ENCODE results near the gene ENOX2.

ENOX2 gene

GRCh38 chrX:130885508-130885907, 17.5 kb downstream of the ENOX2 start:
- Histone ChIP-seq H3K36me3 (ENCODE audit: control insufficient read depth, insufficient read depth, low read length) (no peaks in the 10 kb centered on the region), H3K27ac (ENCODE audit: insufficient read depth, low read depth, low read length, poor library complexity, severe bottlenecking) (no peak overlapping the region), H3K4me3 (ENCODE audit: insufficient read depth, low read depth, low read length) (no peak overlapping the region), H3K27me3 (ENCODE audit: control insufficient read depth, insufficient read depth, low read length, poor library complexity, severe bottlenecking) (no peaks in the 10 kb centered on the region), H3K4me1 (ENCODE audit: control insufficient read depth, insufficient read depth, low read length) (no peaks in the 10 kb centered on the region), H3K9me3 (ENCODE audit: control insufficient read depth, low read length) (no peaks in the 10 kb centered on the region)
- 89 to 92% methylated on average over 1 to 2 of the region's 2 CpGs for WGBS, 2 experiments

DNA sequence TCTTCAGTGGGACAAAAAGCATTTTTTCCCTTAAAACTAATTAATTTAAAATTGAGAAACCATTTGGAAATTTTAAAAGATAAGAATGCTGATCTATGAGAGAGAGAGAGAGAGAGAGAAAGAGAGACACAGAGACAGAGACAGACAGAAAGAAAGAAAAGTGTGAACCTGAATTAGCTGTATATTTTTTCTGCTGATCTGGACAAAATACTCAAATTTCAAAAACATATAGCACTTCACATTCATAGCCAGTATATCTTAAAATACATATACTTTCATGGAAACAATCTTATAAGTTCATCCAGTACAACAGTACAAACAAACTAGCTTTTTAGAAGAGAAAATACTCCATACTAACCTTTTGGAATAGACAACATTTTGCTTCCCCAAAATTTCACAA, 18.4 kb downstream of the ENOX2 start:
- H3K27me3 ChIP-seq (ENCODE audit: control insufficient read depth, insufficient read depth, low read length, poor library complexity, severe bottlenecking) = no peaks in the 10 kb centered on the region
- H3K4me1 ChIP-seq (ENCODE audit: control insufficient read depth, insufficient read depth, low read length) = no peaks in the 10 kb centered on the region
- H3K27ac ChIP-seq (ENCODE audit: insufficient read depth, low read depth, low read length, poor library complexity, severe bottlenecking) = no peak overlapping the region
- no peak overlapping the region for H3K4me3 ChIP-seq (ENCODE audit: insufficient read depth, low read depth, low read length)
- no peaks in the 10 kb centered on the region for H3K36me3 ChIP-seq (ENCODE audit: control insufficient read depth, insufficient read depth, low read length)
- H3K9me3 ChIP-seq (ENCODE audit: control insufficient read depth, low read length) = no peaks in the 10 kb centered on the region

GRCh38 chrX:130879869-130880268, 23.1 kb downstream of the ENOX2 start:
- no peaks in the 10 kb centered on the region for H3K36me3 ChIP-seq (ENCODE audit: control insufficient read depth, insufficient read depth, low read length)
- no peaks in the 10 kb centered on the region for H3K9me3 ChIP-seq (ENCODE audit: control insufficient read depth, low read length)
- WGBS, 2 experiments = 17 to 21% methylated on average over 2 of the region's 2 CpGs
- H3K27me3 ChIP-seq (ENCODE audit: control insufficient read depth, insufficient read depth, low read length, poor library complexity, severe bottlenecking) = no peaks in the 10 kb centered on the region
- no peak overlapping the region for H3K27ac ChIP-seq (ENCODE audit: insufficient read depth, low read depth, low read length, poor library complexity, severe bottlenecking)
- H3K4me3 ChIP-seq (ENCODE audit: insufficient read depth, low read depth, low read length) = no peak overlapping the region
- no peaks in the 10 kb centered on the region for H3K4me1 ChIP-seq (ENCODE audit: control insufficient read depth, insufficient read depth, low read length)

GRCh38 chrX:130878350-130879341, 24.4 kb downstream of the ENOX2 start:
- Histone ChIP-seq H3K4me3 (ENCODE audit: insufficient read depth, low read depth, low read length) (no peak overlapping the region), H3K36me3 (ENCODE audit: control insufficient read depth, insufficient read depth, low read length) (no peaks in the 10 kb centered on the region), H3K27me3 (ENCODE audit: control insufficient read depth, insufficient read depth, low read length, poor library complexity, severe bottlenecking) (no peaks in the 10 kb centered on the region), H3K4me1 (ENCODE audit: control insufficient read depth, insufficient read depth, low read length) (no peaks in the 10 kb centered on the region), H3K27ac (ENCODE audit: insufficient read depth, low read depth, low read length, poor library complexity, severe bottlenecking) (no peak overlapping the region), H3K9me3 (ENCODE audit: control insufficient read depth, low read length) (no peaks in the 10 kb centered on the region)
- 91 to 95% methylated on average over 4 to 6 of the region's 7 CpGs for WGBS, 2 experiments

DNA sequence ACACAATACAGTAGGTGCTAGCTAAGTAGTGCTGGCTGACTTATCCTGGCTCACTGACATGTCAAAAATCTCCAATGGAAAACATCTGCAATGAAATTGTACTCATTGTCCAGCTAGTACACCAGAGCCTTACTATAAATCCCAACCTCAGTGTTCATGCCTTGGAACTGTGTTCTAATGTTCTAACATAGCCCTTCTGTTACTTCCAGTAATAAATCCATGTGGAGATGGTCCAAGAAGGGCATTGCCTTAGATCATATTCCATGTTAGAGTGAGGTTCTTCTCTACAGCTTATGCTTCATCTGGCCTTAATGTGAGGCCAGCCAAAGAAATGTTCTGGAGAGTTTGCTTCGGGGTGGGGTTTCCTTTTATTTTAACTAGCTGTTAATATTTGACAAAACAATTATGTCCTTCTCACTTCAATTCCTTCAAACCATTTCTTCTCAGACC, 25.1 kb downstream of the ENOX2 start:
- Histone ChIP-seq H3K4me1 (ENCODE audit: control insufficient read depth, insufficient read depth, low read length) (no peaks in the 10 kb centered on the region), H3K27me3 (ENCODE audit: control insufficient read depth, insufficient read depth, low read length, poor library complexity, severe bottlenecking) (no peaks in the 10 kb centered on the region), H3K9me3 (ENCODE audit: control insufficient read depth, low read length) (no peaks in the 10 kb centered on the region), H3K27ac (ENCODE audit: insufficient read depth, low read depth, low read length, poor library complexity, severe bottlenecking) (no peak overlapping the region), H3K4me3 (ENCODE audit: insufficient read depth, low read depth, low read length) (no peak overlapping the region), H3K36me3 (ENCODE audit: control insufficient read depth, insufficient read depth, low read length) (no peaks in the 10 kb centered on the region)
- whole genome bisulfite sequencing, 2 experiments = no CpG with 5 or more reads among the region's 1 CpG

DNA sequence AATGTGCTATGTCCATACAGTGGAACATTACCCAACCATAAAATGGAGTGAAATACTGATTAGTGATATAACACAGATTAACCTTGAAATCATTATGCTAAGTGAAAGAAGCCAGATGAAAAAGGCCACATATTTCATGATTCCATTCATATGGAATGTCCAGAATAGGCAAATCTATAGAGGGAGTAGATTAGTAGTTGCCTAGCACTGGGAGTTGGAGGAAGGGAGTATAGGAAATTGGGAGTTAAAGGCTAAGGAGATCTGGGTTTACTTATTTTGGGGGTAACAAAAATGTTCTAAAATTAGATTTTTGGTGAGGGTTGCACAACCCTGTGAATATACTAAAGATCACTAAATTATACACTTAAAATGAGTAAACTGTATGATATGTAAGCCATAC, 26.8 kb downstream of the ENOX2 start:
- no peaks in the 10 kb centered on the region for H3K4me1 ChIP-seq (ENCODE audit: control insufficient read depth, insufficient read depth, low read length)
- H3K27me3 ChIP-seq (ENCODE audit: control insufficient read depth, insufficient read depth, low read length, poor library complexity, severe bottlenecking) = no peaks in the 10 kb centered on the region
- H3K36me3 ChIP-seq (ENCODE audit: control insufficient read depth, insufficient read depth, low read length) = no peaks in the 10 kb centered on the region
- H3K27ac ChIP-seq (ENCODE audit: insufficient read depth, low read depth, low read length, poor library complexity, severe bottlenecking) = no peak overlapping the region
- H3K9me3 ChIP-seq (ENCODE audit: control insufficient read depth, low read length) = no peaks in the 10 kb centered on the region
- no peak overlapping the region for H3K4me3 ChIP-seq (ENCODE audit: insufficient read depth, low read depth, low read length)

GRCh38 chrX:130874751-130875150, 28.3 kb downstream of the ENOX2 start:
- H3K4me1 ChIP-seq (ENCODE audit: control insufficient read depth, insufficient read depth, low read length) = no peaks in the 10 kb centered on the region
- no peaks in the 10 kb centered on the region for H3K36me3 ChIP-seq (ENCODE audit: control insufficient read depth, insufficient read depth, low read length)
- H3K4me3 ChIP-seq (ENCODE audit: insufficient read depth, low read depth, low read length) = no peak overlapping the region
- no peak overlapping the region for H3K27ac ChIP-seq (ENCODE audit: insufficient read depth, low read depth, low read length, poor library complexity, severe bottlenecking)
- 92% methylated on average over 2 of the region's 2 CpGs for WGBS, 2 experiments
- H3K27me3 ChIP-seq (ENCODE audit: control insufficient read depth, insufficient read depth, low read length, poor library complexity, severe bottlenecking) = no peaks in the 10 kb centered on the region
- H3K9me3 ChIP-seq (ENCODE audit: control insufficient read depth, low read length) = no peaks in the 10 kb centered on the region

DNA sequence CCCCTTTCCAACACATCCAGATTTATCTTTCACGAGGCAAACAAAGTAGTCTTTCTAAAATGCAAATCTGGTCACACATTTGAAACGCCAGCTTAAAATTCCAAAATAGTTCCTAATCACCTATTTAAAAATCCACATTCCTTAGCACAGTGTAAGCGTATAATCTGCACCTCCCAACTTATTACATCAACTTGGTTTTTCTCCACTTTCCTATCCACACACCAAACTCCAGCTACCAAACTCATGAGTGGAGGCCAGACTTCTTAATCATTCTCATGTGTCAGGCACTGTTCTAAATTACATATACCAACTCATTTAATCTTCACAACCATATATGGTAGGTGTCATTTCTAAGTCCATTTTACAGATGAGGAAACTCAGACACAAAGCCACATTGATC, 33.8 kb downstream of the ENOX2 start:
- no peaks in the 10 kb centered on the region for H3K27me3 ChIP-seq (ENCODE audit: control insufficient read depth, insufficient read depth, low read length, poor library complexity, severe bottlenecking)
- H3K9me3 ChIP-seq (ENCODE audit: control insufficient read depth, low read length) = no peaks in the 10 kb centered on the region
- no peaks in the 10 kb centered on the region for H3K4me1 ChIP-seq (ENCODE audit: control insufficient read depth, insufficient read depth, low read length)
- no peaks in the 10 kb centered on the region for H3K36me3 ChIP-seq (ENCODE audit: control insufficient read depth, insufficient read depth, low read length)
- WGBS, 2 experiments = 88 to 90% methylated on average over 3 of the region's 3 CpGs
- H3K4me3 ChIP-seq (ENCODE audit: insufficient read depth, low read depth, low read length) = no peak overlapping the region
- H3K27ac ChIP-seq (ENCODE audit: insufficient read depth, low read depth, low read length, poor library complexity, severe bottlenecking) = no peak overlapping the region

GRCh38 chrX:130861462-130861861, 41.5 kb downstream of the ENOX2 start:
- Histone ChIP-seq H3K36me3 (ENCODE audit: control insufficient read depth, insufficient read depth, low read length) (no peaks in the 10 kb centered on the region), H3K4me3 (ENCODE audit: insufficient read depth, low read depth, low read length) (no peak overlapping the region), H3K27me3 (ENCODE audit: control insufficient read depth, insufficient read depth, low read length, poor library complexity, severe bottlenecking) (no peaks in the 10 kb centered on the region), H3K9me3 (ENCODE audit: control insufficient read depth, low read length) (no peaks in the 10 kb centered on the region), H3K27ac (ENCODE audit: insufficient read depth, low read depth, low read length, poor library complexity, severe bottlenecking) (no peak overlapping the region), H3K4me1 (ENCODE audit: control insufficient read depth, insufficient read depth, low read length) (no peaks in the 10 kb centered on the region)
- WGBS, 2 experiments = 100% methylated on average over 1 of the region's 1 CpG

DNA sequence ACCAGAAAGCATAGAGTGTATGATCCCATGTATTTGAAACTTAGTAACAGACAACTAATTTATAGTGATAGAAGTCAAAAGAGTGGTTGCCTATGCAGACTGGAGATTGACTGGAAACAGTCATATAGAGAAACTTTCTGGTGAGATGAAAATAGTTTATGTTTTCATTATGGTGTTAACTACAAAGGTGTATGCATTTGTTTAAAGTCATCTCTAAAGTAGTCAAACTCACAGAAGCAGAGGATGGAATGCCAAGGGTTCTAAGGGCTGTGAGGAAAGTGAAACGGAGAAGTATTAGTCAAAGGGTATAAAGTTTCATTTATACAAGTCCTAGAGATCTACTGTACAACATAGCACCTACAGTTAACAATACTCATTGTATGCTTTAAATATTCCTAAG, 45.8 kb downstream of the ENOX2 start:
- no peaks in the 10 kb centered on the region for H3K27me3 ChIP-seq (ENCODE audit: control insufficient read depth, insufficient read depth, low read length, poor library complexity, severe bottlenecking)
- H3K36me3 ChIP-seq (ENCODE audit: control insufficient read depth, insufficient read depth, low read length) = no peaks in the 10 kb centered on the region
- no peak overlapping the region for H3K27ac ChIP-seq (ENCODE audit: insufficient read depth, low read depth, low read length, poor library complexity, severe bottlenecking)
- no peaks in the 10 kb centered on the region for H3K9me3 ChIP-seq (ENCODE audit: control insufficient read depth, low read length)
- no CpG with 5 or more reads among the region's 1 CpG for WGBS, 2 experiments
- H3K4me1 ChIP-seq (ENCODE audit: control insufficient read depth, insufficient read depth, low read length) = no peaks in the 10 kb centered on the region
- no peak overlapping the region for H3K4me3 ChIP-seq (ENCODE audit: insufficient read depth, low read depth, low read length)

Measured in ectodermal cell (in vitro differentiated cells).